ENCODE data around the gene ROBO1.
"Not testable (repeated sequence)": the region's sequence is repeated elsewhere in the genome, so short reads cannot be mapped to it uniquely, and the experiment has no call there.

Gene ROBO1

DNA sequence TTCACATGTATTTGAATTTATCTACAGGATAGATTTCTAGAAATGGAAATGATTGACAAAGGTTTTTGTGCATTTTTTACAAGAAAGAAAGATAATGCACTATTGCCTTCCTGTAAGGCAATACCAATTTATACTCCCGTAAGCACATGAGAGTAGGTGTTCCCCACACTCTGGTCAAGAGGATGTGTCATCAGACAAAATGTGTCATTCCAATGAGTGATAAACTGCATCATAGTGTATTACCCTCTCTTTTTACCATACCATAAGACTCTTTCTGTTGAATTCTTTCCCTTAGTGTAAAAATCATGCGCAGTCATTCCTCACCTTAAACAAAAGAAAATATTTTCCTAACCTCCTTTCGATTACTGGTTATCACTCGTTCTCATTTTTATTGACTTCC is 251.0 kb downstream of the ROBO1 start:
- H3K9ac ChIP-seq (ENCODE audit: low read depth, low read length) = no peak overlapping the region
- H3K27me3 ChIP-seq (ENCODE audit: control insufficient read depth, insufficient read depth, low read length) = no peaks in the 10 kb centered on the region
- H3K27ac ChIP-seq (ENCODE audit: low read depth, low read length) = no peak overlapping the region
- no peaks in the 10 kb centered on the region for H3K36me3 ChIP-seq (ENCODE audit: control insufficient read depth, insufficient read depth, low read length)
- peaks cover 13% of the 10 kb centered on the region; the same call in 1 of the 2 replicates for H3K4me1 ChIP-seq (ENCODE audit: control insufficient read depth, insufficient read depth, low read length)
- H3K4me3 ChIP-seq (ENCODE audit: low read depth, low read length) = no peak overlapping the region
- H3K9me3 ChIP-seq (ENCODE audit: control insufficient read depth, insufficient read depth, low read length) = no peaks in the 10 kb centered on the region

DNA sequence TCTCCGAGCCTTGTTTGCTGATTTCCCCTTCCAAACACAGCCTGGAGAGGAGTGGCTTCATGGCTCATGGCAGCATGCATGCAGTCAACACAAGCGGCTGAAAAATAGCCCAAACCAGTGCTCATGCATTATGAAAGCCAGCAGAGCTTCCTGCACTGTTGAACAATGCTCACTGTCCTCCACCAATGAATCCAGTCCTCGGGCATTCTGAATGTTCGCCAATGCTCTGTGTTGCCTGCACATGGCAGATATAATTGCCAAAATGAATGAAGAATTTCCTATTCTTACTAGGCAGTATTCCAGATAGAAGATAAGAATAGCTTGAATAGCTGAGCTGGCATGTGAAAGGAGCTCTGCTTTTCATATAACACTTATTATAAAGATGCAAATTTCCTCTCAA is 252.7 kb downstream of the ROBO1 start:
- Histone ChIP-seq H3K9ac (ENCODE audit: low read depth, low read length) (no peak overlapping the region), H3K4me1 (ENCODE audit: control insufficient read depth, insufficient read depth, low read length) (peaks cover 9% of the 10 kb centered on the region; the same call in 1 of the 2 replicates), H3K27me3 (ENCODE audit: control insufficient read depth, insufficient read depth, low read length) (no peaks in the 10 kb centered on the region), H3K9me3 (ENCODE audit: control insufficient read depth, insufficient read depth, low read length) (no peaks in the 10 kb centered on the region), H3K4me3 (ENCODE audit: low read depth, low read length) (no peak overlapping the region), H3K36me3 (ENCODE audit: control insufficient read depth, insufficient read depth, low read length) (no peaks in the 10 kb centered on the region), H3K27ac (ENCODE audit: low read depth, low read length) (no peak overlapping the region)

DNA sequence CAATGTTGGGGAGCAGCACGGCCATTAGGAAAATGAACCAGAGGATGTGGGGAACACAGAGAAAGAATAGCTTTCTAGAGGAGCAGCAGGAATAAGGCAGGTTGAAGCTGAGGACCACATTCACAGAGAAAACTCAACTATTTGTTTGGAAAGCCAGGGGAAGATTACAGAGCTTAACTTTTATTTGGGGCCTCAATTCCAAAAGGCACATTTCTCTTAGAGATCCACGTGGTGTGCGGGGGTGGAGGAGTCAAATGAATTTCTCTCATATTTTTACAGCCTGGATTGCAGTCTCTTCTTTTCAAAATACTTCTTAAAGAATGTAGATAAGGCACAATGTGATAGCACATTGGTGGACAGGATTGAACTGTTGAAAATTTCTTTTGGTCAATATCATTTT is 253.7 kb downstream of the ROBO1 start:
- Histone ChIP-seq H3K4me1 (ENCODE audit: control insufficient read depth, insufficient read depth, low read length) (peaks cover 5% of the 10 kb centered on the region; the same call in 1 of the 2 replicates), H3K27ac (ENCODE audit: low read depth, low read length) (no peak overlapping the region), H3K9me3 (ENCODE audit: control insufficient read depth, insufficient read depth, low read length) (no peaks in the 10 kb centered on the region), H3K27me3 (ENCODE audit: control insufficient read depth, insufficient read depth, low read length) (no peaks in the 10 kb centered on the region), H3K4me3 (ENCODE audit: low read depth, low read length) (no peak overlapping the region), H3K9ac (ENCODE audit: low read depth, low read length) (no peak overlapping the region), H3K36me3 (ENCODE audit: control insufficient read depth, insufficient read depth, low read length) (no peaks in the 10 kb centered on the region)

DNA sequence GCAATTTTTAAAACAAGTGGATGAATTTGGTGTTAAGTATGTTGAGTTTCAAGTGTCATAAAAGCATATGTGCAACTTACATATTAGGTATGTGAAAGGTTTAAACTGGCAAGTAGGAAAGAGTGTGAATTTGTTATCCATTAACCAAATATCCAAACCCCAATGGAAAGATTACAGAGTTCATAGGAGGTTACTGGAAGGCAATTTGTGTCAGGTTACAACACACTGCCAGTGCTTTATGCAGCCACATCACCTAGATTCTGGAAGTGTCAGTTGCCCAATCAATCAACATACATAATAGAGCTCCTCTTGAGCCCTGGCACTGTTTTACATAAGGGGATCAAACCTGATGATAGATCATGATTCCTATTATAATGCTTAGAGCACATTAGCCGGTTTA is 261.0 kb downstream of the ROBO1 start:
- Histone ChIP-seq H3K9ac (ENCODE audit: low read depth, low read length) (no peak overlapping the region), H3K27me3 (ENCODE audit: control insufficient read depth, insufficient read depth, low read length) (no peaks in the 10 kb centered on the region), H3K4me1 (ENCODE audit: control insufficient read depth, insufficient read depth, low read length) (peaks cover 4% of the 10 kb centered on the region; the same call in 1 of the 2 replicates), H3K27ac (ENCODE audit: low read depth, low read length) (no peak overlapping the region), H3K36me3 (ENCODE audit: control insufficient read depth, insufficient read depth, low read length) (no peaks in the 10 kb centered on the region), H3K4me3 (ENCODE audit: low read depth, low read length) (no peak overlapping the region), H3K9me3 (ENCODE audit: control insufficient read depth, insufficient read depth, low read length) (peaks cover 2% of the 10 kb centered on the region)

DNA sequence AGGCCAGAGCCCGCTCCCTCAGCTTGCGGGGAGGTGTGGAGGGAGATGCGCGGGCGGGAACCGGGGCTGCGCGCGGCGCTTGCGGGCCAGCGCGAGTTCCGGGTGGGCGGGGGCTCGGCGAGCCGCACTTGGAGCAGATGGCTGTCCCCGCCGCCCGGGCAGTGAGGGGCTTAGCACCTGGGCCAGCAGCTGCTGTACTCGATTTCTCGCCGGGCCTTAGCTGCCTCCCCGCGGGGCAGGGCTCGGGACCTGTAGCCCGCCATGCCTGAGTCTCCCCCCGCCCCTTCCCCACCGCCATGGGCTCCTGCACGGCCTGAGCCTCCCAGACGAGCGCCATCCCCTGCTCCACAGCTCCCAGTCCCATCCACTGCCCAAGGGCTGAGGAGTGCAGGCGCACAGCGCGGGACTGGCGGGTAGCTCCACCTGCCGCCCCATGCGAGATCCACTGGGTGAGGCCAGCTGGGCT is 265.5 kb downstream of the ROBO1 start:
- H3K9ac ChIP-seq (ENCODE audit: low read depth, low read length); H3K9me3 ChIP-seq (ENCODE audit: control insufficient read depth, insufficient read depth, low read length); H3K4me3 ChIP-seq (ENCODE audit: low read depth, low read length); H3K27me3 ChIP-seq (ENCODE audit: control insufficient read depth, insufficient read depth, low read length); H3K36me3 ChIP-seq (ENCODE audit: control insufficient read depth, insufficient read depth, low read length); H3K4me1 ChIP-seq (ENCODE audit: control insufficient read depth, insufficient read depth, low read length); H3K27ac ChIP-seq (ENCODE audit: low read depth, low read length): not testable (repeated sequence)

DNA sequence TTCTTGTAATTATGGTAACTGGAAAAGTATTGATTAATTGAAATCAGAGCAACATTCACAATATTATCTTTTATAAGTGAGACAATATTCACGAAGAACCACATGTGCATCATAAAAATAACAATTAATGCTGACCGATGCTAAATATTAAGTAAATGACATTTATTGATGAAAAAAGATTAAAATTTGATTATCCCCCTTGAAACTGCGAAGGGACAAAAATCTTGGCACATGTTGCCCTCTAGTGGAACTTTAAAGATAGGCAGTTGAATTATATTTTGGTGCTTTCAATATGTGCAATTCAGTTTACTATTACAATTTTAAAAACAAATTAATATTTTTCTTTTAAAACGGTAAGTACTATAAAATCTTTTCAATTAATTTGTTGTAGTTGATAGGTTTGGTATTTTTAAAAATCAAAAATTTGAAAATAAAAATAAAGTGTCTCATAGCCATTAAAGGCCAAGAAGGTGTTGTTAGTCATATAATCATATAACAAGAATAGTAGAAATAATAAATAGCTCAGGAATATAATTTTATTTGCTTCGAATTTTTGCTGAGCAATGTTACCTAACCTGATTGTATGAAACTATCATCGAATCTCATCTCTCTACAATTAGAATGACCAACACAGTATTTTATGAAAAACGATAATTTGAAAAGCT is 270.2 kb downstream of the ROBO1 start:
- Histone ChIP-seq H3K36me3 (ENCODE audit: control insufficient read depth, insufficient read depth, low read length) (no peaks in the 10 kb centered on the region), H3K4me3 (ENCODE audit: low read depth, low read length) (no peak overlapping the region), H3K4me1 (ENCODE audit: control insufficient read depth, insufficient read depth, low read length) (no peaks in the 10 kb centered on the region), H3K27ac (ENCODE audit: low read depth, low read length) (no peak overlapping the region), H3K9ac (ENCODE audit: low read depth, low read length) (no peak overlapping the region), H3K9me3 (ENCODE audit: control insufficient read depth, insufficient read depth, low read length) (peaks cover 4% of the 10 kb centered on the region), H3K27me3 (ENCODE audit: control insufficient read depth, insufficient read depth, low read length) (no peaks in the 10 kb centered on the region)

DNA sequence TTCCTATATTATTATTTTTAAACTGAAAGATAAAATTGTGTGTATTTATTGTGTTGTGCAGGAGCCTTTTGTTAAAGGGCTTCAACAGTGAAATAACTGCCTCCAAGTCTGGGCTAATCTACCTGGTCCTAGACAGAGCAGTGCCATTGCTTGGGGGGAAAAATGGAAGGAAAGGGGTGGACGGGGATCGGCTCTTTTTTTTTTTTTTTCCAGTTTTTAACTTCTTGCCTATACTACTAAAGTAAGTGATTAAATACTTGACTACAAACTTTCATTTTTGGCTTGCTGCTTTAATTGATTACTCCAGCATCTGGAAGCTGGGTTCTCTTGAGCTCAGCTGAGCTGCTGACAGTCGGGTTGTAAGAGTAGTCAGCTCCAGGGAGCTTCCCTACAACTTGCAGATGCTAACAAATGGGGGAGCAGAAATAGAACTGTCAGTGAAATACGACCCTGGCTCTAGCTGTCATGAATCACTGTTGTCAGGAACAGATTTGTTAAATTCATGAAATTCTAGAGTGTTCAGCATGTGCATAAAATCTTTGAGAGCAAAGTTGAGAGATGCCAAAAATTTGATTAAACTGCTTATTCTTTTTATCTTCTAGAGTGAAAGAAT is 276.7 kb downstream of the ROBO1 start:
- Histone ChIP-seq H3K9ac (ENCODE audit: low read depth, low read length) (no peak overlapping the region), H3K4me3 (ENCODE audit: low read depth, low read length) (no peak overlapping the region), H3K36me3 (ENCODE audit: control insufficient read depth, insufficient read depth, low read length) (no peaks in the 10 kb centered on the region), H3K9me3 (ENCODE audit: control insufficient read depth, insufficient read depth, low read length) (no peaks in the 10 kb centered on the region), H3K27ac (ENCODE audit: low read depth, low read length) (peak overlapping the region; percentile 46), H3K27me3 (ENCODE audit: control insufficient read depth, insufficient read depth, low read length) (no peaks in the 10 kb centered on the region), H3K4me1 (ENCODE audit: control insufficient read depth, insufficient read depth, low read length) (no peaks in the 10 kb centered on the region)

DNA sequence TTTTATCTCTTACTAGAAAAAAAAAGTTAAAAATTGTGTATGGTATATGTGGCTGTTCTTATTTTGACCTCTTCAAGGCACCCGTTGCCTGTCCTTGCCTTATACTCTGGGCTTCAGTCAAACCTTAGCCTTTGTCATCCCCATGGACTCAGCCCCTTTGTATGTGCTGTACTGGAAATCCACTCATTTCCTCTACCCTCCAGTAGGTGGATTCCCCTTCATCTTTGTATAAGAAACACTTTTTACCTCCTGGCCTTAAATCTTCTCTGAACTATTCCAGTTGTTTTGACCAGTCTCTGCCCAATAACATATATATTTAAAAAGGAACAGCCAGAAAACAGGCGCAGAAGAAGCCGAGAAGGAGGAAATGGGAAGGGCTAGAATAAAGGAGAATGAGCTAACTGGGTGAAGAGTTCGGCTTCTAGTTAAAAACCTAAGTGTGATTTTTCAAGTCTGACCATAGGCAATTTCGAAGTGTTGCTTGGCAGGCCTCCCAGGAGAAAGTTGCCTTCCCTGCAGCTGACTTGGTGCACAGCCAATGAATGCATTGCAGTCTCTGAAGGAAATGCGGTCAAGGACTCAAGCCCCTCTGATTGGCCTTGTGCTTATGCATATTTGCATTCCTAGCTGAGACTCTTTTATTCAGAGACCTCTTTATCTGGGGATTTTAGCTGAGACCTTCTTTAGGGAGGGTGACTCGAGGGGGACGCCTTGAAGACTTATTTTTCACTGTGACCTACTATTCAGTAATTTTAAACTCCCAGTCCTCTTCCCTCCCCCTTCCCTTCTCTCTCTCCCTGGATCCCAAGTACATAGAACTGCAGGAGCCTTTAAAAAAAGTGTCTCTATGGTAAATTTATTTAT is 277.4 kb downstream of the ROBO1 start:
- Histone ChIP-seq H3K9ac (ENCODE audit: low read depth, low read length) (no peak overlapping the region), H3K27me3 (ENCODE audit: control insufficient read depth, insufficient read depth, low read length) (no peaks in the 10 kb centered on the region), H3K36me3 (ENCODE audit: control insufficient read depth, insufficient read depth, low read length) (no peaks in the 10 kb centered on the region), H3K4me3 (ENCODE audit: low read depth, low read length) (no peak overlapping the region), H3K4me1 (ENCODE audit: control insufficient read depth, insufficient read depth, low read length) (no peaks in the 10 kb centered on the region), H3K9me3 (ENCODE audit: control insufficient read depth, insufficient read depth, low read length) (no peaks in the 10 kb centered on the region), H3K27ac (ENCODE audit: low read depth, low read length) (no peak overlapping the region)

DNA sequence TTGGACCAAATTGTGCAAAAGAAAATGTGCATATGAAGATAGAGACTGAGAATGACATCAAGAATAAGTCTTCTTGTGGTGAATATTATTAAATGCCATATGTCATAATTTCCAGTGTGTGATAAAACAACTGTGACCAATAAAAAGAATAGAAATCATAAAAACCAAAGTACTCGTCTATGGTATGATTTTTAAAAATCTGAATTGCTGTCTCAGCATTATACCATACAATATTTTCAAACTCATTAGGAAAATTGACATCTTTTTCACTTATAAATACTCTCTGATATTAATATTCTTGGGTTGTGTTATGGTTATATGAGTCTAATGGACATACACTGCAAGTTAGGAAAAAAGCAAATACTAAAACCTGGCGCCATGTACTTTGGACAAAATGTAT is 279.4 kb downstream of the ROBO1 start:
- H3K4me1 ChIP-seq (ENCODE audit: control insufficient read depth, insufficient read depth, low read length) = no peaks in the 10 kb centered on the region

DNA sequence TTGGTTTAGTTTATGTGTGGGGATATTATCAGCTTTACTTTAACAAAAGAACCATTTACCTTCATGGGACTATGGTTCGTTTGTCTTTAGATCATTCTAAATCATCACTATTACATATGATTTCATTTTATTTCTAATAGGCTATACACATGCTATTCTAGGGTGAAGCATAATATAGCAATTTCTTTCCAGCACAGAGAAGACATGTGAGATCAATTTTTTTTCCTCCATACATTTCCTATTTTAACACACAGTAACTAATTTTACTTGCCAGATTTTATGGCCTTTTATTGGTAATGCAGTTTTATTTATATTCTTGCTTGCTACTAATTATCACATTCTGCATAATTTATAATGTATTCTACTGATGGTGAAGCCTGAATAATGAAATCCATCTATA is 287.1 kb downstream of the ROBO1 start:
- H3K9ac ChIP-seq (ENCODE audit: low read depth, low read length) = no peak overlapping the region
- no peak overlapping the region for H3K27ac ChIP-seq (ENCODE audit: low read depth, low read length)
- no peak overlapping the region for H3K4me3 ChIP-seq (ENCODE audit: low read depth, low read length)
- H3K9me3 ChIP-seq (ENCODE audit: control insufficient read depth, insufficient read depth, low read length) = no peaks in the 10 kb centered on the region
- H3K27me3 ChIP-seq (ENCODE audit: control insufficient read depth, insufficient read depth, low read length) = no peaks in the 10 kb centered on the region
- H3K36me3 ChIP-seq (ENCODE audit: control insufficient read depth, insufficient read depth, low read length) = no peaks in the 10 kb centered on the region
- peaks cover 8% of the 10 kb centered on the region for H3K4me1 ChIP-seq (ENCODE audit: control insufficient read depth, insufficient read depth, low read length)

More for the DNA sequence above, 279.4 kb downstream of the ROBO1 start:
- Histone ChIP-seq H3K36me3 (ENCODE audit: control insufficient read depth, insufficient read depth, low read length) (no peaks in the 10 kb centered on the region), H3K27ac (ENCODE audit: low read depth, low read length) (no peak overlapping the region), H3K27me3 (ENCODE audit: control insufficient read depth, insufficient read depth, low read length) (no peaks in the 10 kb centered on the region), H3K9me3 (ENCODE audit: control insufficient read depth, insufficient read depth, low read length) (no peaks in the 10 kb centered on the region), H3K9ac (ENCODE audit: low read depth, low read length) (no peak overlapping the region), H3K4me3 (ENCODE audit: low read depth, low read length) (no peak overlapping the region)

DNA sequence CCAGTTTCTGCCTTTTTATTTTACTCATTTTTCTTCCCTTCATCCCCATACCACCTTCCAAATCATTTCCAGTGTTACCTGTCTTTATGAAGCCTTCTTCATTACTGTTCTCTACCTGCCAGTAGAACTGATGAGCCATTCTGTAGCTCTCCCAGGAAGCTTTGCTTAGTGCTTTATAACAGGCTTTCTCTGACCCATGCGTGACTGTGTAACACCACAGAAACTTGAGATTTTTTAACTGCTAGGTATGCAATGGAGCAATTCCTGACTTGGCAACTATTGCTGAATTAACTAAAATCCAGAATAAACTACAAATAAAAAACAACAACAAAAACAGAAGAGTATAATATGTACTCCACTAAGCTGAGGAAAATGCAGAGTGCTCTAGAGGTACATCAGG is 289.2 kb downstream of the ROBO1 start:
- H3K27me3 ChIP-seq (ENCODE audit: control insufficient read depth, insufficient read depth, low read length) = no peaks in the 10 kb centered on the region
- H3K4me3 ChIP-seq (ENCODE audit: low read depth, low read length) = no peak overlapping the region
- H3K9me3 ChIP-seq (ENCODE audit: control insufficient read depth, insufficient read depth, low read length) = no peaks in the 10 kb centered on the region
- no peaks in the 10 kb centered on the region for H3K36me3 ChIP-seq (ENCODE audit: control insufficient read depth, insufficient read depth, low read length)
- H3K4me1 ChIP-seq (ENCODE audit: control insufficient read depth, insufficient read depth, low read length) = peaks cover 8% of the 10 kb centered on the region
- no peak overlapping the region for H3K9ac ChIP-seq (ENCODE audit: low read depth, low read length)
- no peak overlapping the region for H3K27ac ChIP-seq (ENCODE audit: low read depth, low read length)
